GM19467 (cell line): ENCODE data around the gene TIMM10.
"Not testable (repeated sequence)": the region's sequence is repeated elsewhere in the genome, so short reads cannot be mapped to it uniquely, and the experiment has no call there.

ENCODE experiments used
- ATAC-seq: cut with Tn5 transposase; IDR thresholded peaks from one replicate; pipeline ENCODE4 v1.9.1; 2021; ENCODE audit warnings: mild to moderate bottlenecking, moderate library complexity; ENCODE audit not compliant: unreplicated experiment

TIMM10 gene

DNA sequence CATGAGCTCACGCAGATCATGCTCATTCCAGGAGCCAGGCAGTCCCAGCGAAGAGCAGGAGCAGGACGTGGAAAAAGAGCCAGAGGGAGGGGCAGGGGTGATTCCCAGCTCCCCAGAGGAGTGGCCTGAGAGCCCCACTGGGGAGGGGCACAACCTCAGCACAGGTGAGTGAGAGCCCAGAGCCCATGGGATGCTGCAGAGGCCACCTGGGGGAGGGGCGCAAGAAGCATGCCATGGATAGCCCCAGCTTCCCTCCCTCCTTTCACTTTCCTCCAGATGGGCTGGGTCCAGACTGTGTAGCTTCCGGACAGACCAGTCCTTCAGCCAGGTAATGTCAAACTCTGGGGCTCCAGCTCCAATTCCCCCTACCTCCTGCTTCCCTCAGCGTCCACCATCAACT lies 13.0 kb upstream of the TIMM10 start:
- ATAC-seq = no peak

- ATAC-seq = no peak
Measured at GRCh38 chr11:57542582-57542981, 12.0 kb upstream of the TIMM10 start.

DNA sequence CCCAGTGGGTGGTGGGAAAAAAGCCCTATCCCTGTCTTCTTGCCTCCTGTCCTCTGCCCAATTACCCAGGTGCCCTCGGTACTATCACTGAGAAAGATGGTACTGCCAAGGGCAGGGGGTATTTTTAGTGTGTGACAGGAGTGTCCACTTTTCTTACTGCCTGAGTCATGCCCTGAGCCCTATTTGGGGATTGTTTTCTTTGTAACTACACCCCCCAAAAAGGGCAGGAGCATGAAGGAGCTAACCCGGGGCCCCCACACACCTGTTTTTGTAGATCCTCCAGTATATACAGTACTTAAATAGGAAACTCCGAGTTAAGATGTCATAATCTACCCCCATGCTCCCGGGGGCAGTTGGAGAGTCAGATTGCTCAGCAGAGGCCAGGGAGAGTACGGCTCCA lies 10.6 kb upstream of the TIMM10 start:
- ATAC-seq = no peak

- no peak for ATAC-seq
Measured at GRCh38 chr11:57539342-57539741, 8.8 kb upstream of the TIMM10 start.

DNA sequence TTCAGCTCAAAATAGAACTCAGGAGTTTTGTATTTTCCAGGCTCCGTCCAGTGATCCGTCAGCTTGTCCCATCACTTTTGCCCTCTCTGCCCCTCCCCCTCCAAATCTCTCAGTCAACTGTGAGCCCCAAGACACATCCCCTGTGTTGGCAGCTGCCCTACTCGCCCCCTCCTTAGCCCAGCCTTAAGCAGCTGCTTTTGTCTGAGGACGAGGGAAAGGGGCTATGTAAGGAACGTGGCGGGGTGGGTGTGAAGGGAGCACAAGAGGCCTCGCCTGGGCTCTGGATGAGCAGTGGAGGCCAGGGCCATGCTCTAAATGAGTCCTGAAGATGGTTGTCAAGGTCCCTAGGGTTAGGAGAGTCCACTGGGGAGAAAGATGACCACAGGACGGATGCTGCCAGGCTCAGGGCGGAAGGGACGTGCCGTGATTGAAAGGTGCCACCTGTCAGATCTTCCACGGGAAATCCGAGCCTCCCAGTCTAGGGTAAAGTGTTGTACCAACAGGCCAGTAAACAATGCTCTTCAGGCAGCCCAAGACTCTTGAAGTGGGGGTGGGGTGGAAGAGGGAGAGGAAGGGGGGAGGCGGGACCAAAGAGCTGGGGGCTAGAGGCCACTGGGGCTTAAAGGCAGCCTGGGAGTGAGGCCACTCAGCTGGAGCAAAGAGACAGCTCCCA lies 6.5 kb upstream of the TIMM10 start, which contains the start of gene SMTNL1:
TSS of gene SMTNL1 (plus strand) at position 649 of the 673 bp plus-strand sequence. CDS start 5,048 bp downstream, outside the sequence.
- no peak for ATAC-seq

- ATAC-seq = not testable (repeated sequence)
Measured at GRCh38 chr11:57534449-57534848, 3.9 kb upstream of the TIMM10 start.

DNA sequence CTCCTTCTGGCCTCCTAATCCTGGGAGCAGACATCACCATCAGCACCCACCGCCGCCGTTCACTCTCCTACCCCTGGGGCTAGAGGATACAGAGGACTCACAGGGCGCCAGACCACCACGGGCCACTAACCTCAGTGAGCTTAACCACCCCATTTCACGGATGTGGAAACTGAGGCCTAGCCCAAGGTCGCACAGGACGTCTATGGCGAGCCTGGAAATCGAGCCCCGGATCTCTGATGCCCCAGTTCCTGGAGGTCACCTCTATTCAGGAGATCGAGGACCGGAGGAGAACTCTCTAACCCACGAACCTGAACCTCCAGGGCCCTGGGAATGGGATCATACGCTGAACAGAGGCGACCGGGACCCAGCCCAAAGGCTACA lies 349 bp downstream of the TIMM10 start:
- ATAC-seq = no peak

DNA sequence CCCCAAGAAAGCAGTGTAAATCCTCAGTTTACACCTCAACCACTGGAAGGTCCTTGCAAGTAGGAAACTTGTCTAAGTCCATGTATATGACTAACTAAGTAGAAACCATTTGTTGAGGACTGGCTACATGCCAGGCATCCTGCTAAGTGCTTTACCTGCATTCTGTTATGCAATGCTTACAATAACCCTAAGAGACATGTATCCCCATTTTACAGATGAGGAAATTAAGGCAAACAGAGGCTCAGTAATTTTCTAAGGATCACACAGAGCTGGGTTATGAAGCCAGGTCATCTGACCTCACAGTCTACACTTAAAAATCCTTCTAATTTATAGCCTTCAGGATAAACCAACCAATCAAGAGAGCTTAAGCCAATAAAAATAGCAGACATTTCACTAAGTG lies 1.5 kb downstream of the TIMM10 start:
- no peak for ATAC-seq

- no peak for ATAC-seq
Measured at GRCh38 chr11:57527056-57527631, 3.4 kb downstream of the TIMM10 start.

GRCh38 chr11:57523419-57523818 lies 7.1 kb downstream of the TIMM10 start:
- ATAC-seq = no peak

DNA sequence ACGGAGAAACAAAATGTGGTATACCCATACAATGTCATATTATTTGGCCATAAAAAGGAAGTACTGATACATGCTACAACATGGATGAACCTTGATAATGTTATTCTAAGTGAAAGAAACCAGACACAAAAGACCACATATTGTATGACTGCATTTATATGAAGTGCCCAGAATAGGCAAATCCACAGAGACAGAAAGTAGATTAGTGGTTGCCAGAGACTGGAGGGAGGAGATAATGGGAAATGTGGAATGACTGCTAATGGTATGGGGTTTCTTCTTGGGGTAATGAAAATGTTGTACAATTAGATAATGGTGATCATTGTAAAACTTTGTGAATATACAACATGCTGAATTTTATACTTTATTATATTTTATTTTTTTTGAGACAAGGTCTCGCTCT lies 9.4 kb downstream of the TIMM10 start:
- ATAC-seq = no peak

DNA sequence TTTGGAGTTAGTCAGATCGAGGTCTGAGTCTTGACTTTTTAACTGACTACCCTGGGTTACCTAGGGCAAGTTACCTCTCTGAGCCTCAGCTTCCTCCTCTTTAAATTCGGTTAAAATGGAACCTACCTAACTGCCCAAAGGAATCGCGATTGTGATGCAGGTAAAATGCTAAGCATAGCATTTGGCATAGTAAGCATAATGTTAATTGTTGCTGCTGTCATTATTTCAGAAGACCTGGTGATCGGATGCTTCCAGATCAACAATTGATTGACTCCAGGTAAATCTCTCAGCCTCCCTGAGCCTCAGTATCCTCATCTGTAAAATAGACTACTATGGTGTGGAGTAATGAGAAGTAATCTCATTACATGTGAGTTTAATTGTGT lies 14.5 kb downstream of the TIMM10 start:
- no peak for ATAC-seq

DNA sequence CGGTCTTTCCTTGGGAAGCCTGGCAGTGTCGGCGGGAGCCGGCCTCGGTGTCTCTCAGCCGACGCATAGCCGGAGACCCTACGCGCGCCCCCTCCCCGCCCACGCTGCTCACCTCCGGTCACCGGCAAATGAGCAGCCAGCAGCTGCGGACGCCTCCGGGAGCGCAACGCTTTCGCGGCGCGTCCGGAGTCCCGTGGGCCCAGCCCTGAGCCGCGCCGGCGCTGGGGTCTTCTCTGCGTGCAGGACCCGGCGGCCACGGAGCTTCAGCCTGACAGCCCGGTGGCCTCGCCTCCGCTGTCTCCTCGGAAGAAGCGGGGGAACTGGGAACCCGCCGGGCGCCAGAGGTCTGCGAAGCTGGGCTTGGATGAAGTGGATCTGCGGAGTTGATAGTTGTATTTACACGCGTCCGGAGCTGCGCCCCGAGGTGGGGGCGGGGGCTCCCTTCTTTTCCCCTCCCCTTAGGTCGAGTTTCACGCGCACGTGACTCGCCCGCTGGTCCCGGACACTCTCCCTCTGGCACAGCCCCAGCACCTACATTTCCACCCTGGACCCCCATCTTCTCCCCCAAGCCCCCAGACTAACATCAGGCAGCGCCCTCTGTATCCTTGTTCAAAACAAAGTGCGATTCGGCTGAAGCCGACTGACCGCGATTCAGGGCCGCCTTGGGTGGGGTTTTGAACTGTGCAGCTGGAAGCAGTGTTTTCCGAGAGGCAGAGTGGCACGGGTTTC lies 15.1 kb downstream of the TIMM10 start, which contains the start of gene SLC43A1:
TSS of gene SLC43A1 (minus strand) at position 371 of the 729 bp plus-strand sequence. CDS start 1,591 bp downstream, outside the sequence.
- peak; percentile 51 for ATAC-seq

DNA sequence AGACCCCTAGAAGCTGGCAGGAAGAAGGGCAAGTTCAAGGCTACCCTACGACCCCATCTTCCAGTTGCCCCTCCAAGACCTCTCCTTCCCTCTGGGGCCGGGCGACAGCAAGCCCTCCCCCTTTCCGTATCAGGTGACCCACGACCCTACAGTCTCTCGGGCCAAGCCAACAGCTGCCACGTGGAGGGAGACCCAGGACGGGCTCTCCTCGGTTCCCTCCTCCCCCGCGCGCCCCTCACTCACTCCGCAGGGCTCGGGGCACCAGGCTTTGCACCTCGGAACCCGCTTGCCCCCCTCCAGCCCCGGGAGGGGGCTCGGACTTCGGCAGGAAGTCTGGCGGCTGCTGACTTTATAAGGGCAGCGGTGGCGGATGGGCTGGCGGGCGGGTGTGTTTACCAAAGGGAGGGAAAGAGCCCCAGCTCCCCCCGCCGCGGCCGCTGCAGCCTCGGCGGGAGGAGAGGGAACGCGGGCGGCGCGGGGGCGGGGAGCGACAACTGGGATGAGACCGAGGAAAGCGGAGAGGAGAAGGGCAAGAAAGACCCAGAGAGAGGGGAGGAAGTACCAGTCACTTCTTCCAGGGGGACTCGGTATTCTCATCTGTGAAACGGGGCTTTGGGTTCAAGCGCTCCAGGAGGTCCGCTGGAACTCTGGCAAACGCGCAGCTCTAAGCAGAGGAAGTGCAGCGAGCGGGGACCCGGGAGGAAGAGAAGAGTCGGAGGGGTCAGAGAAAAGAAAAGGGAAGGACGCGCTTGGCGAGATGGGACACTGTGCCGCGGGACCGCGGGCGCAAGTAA lies 15.8 kb downstream of the TIMM10 start:
- peak; percentile 47 for ATAC-seq

DNA sequence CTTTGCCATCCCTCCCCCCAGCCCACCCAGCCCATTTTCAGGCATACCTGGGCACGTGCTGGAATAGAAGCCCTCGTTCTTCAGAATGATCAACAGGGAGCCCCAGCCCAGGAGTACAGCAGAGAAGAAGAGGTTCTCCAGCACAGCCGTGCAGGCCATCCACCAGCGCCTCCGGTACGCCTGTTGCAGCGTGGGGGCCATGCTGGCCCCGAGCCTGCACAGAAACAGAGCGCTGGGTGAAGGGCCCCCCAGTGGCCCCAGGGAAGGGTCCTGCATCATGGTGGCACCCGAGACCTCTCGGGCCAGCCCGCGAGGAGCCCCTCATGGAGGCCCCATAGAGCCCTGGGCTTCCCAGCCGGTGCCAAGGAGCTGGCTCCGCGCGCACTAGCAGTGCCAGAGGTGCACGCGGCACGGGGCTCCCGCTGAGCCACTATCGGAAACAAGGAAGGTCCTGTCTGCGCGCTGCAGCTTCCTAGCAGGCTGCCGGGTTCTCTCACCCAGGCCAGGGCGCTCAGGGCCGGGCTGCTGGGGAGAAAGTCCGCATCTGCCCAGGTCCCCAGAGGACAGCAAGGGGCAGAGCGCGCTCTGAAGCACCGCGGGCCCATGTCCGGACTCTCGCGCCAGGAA lies 16.5 kb downstream of the TIMM10 start:
- ATAC-seq = peak; percentile 38

DNA sequence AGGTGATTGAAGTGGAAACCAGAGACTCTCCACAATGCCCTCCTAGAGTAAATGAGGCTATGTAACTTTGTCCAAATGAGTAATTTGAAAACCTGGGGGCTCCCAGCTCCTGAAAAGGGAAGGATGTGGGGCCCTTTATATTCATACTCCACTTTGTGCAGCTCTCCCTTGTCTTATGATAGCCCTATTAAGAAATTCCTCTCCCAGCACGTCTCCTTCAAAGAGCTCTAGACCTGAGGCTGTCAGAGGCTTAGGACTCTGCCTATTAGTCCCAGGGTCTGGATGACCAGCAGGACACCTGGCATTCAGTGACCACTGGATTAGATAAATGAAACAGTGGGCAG lies 17.1 kb downstream of the TIMM10 start:
- ATAC-seq = no peak

GRCh38 chr11:57512646-57513451 lies 17.7 kb downstream of the TIMM10 start:
- no peak for ATAC-seq

GRCh38 chr11:57511741-57512430 lies 18.7 kb downstream of the TIMM10 start:
- no peak for ATAC-seq

DNA sequence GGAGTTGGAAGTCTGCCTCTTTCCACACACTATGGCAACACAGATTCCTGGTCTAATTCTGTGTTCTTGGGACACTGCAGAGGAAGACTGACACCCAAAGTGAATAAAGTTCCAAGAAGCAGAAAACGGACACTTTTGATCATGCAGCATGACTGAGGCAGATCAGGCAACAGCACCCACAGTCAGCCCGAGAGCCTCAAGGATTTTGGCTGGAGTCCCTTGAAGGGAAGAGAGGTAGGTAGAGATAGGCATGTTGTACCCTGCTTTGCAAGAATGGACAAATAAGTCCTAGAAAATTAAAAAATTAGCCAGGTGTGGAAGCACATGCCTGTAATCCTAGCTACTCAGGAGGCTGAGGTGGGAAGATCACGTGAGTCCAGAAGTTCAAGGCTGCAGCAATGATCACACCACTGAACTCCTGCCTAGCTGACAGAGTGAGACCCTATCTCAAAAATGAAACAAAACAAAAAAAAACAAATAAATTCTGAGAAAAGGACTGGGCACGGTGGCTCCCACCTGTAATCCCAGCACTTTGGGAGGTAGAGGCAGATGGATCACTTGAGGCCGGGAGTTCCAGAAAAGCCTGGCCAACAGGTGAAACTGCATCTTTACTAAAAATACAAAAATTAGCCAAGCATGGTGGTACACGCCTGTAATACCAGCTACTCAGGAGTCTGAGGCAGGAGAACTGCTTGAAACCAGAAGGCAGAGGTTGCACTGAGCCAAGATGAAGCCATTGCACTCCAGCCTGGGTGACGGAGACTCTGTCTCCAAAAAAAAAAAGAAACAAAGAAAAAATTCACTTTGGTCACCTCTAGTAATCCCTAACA lies 22.0 kb downstream of the TIMM10 start:
- no peak for ATAC-seq
